Activated CD4-positive, alpha-beta memory T cell treated with anti-CD3 and anti-CD28 coated beads for 36 hours (primary cell): Measurements from ENCODE around the gene RAC2. TPM values are rescaled to one million over a fixed set of nuclear protein-coding genes. Genes with fewer than 3 reads are reported as not detected.

Experiments used
- CTCF ChIA-PET: fragments of 350-600 bp; sonication (Branson Sonifier 250); formaldehyde crosslinking; loops from one replicate; lab custom pipeline; 2021; ENCODE audit warnings: antibody characterized with exemption, inconsistent platforms; lab: Charles Lee
- POLR2A ChIA-PET: fragments of 350-600 bp; sonication (Branson Sonifier 250); formaldehyde crosslinking; loops from one replicate; lab custom pipeline; 2021; ENCODE audit warnings: antibody characterized with exemption; lab: Charles Lee
- DNase-seq: peaks from one replicate; pipeline ENCODE4 v3.0.0-alpha.2; 2020
- H3K27ac Mint-ChIP-seq: one replicate; pipeline ENCODE4 v1.8.0; 2021; ENCODE audit warnings: mixed read lengths
- H3K27me3 Mint-ChIP-seq: one replicate; pipeline ENCODE4 v1.8.0; 2021; ENCODE audit warnings: mixed read lengths
- H3K36me3 Mint-ChIP-seq: one replicate; pipeline ENCODE4 v1.8.0; 2021; ENCODE audit warnings: mixed read lengths
- H3K4me1 Mint-ChIP-seq: one replicate; pipeline ENCODE4 v1.8.0; 2021; ENCODE audit warnings: low read depth, mixed read lengths
- H3K4me3 Mint-ChIP-seq: one replicate; pipeline ENCODE4 v1.8.0; 2021; ENCODE audit warnings: mild to moderate bottlenecking, mixed read lengths
- H3K9me3 Mint-ChIP-seq: one replicate; pipeline ENCODE4 v1.8.0; 2021; ENCODE audit warnings: mixed read lengths
- intact Hi-C: fragments of 100-400 bp; cut with micrococcal nuclease; formaldehyde crosslinking; loops from one replicate; pipeline ENCODE4 v1.15.1; 2023
- total RNA-seq, 2 experiments: library from RNA; stranded (reverse); gene quantifications; one replicate each; pipeline ENCODE4 v1.2.3, GENCODE V29; 2021

The RAC2 gene
- total RNA-seq, 2 experiments from 2014 or later: 714 to 727 TPM

GRCh38 chr22:37183432-37184379 lies 60.4 kb downstream of the RAC2 start:
- DNase-seq: no peak
- no peaks in the 10 kb centered on the region for H3K9me3 Mint-ChIP-seq
- peaks cover 32% of the 10 kb centered on the region for H3K4me1 Mint-ChIP-seq
- H3K36me3 Mint-ChIP-seq: no peaks in the 10 kb centered on the region
- ChIA-PET CTCF (interaction anchor here (1.0 to 1.2 kb wide), 2 partner anchors 14 to 17 kb away, joined by 4 to 5 read pairs; no protein-coding TSS in a partner anchor), POLR2A (no interaction called here)
- no peaks in the 10 kb centered on the region for H3K27me3 Mint-ChIP-seq
- H3K27ac Mint-ChIP-seq: no peak overlapping the region
- intact Hi-C loops: no loop called here
- H3K4me3 Mint-ChIP-seq: no peak overlapping the region

- POLR2A ChIA-PET: no interaction called here
- Mint-ChIP-seq H3K9me3 (no peaks in the 10 kb centered on the region), H3K36me3 (no peaks in the 10 kb centered on the region), H3K27ac (no peak overlapping the region), H3K4me3 (no peak overlapping the region), H3K4me1 (peaks cover 27% of the 10 kb centered on the region), H3K27me3 (no peaks in the 10 kb centered on the region)
- DNase-seq: no peak
- CTCF ChIA-PET: interaction anchor here (1.2 kb wide), 1 partner anchor 15 kb away, joined by 4 read pairs; no protein-coding TSS in a partner anchor
- intact Hi-C loops: no loop called here
Observed at GRCh38 chr22:37182949-37183245, 61.2 kb downstream of the RAC2 start.

- Mint-ChIP-seq H3K4me3 (no peak overlapping the region), H3K9me3 (no peaks in the 10 kb centered on the region), H3K4me1 (peaks cover 22% of the 10 kb centered on the region), H3K36me3 (no peaks in the 10 kb centered on the region), H3K27me3 (no peaks in the 10 kb centered on the region), H3K27ac (no peak overlapping the region)
- POLR2A ChIA-PET: no interaction called here
- CTCF ChIA-PET: no interaction called here
- intact Hi-C loops: no loop called here
- no peak for DNase-seq
Observed at GRCh38 chr22:37182101-37182948, 61.7 kb downstream of the RAC2 start.

DNA sequence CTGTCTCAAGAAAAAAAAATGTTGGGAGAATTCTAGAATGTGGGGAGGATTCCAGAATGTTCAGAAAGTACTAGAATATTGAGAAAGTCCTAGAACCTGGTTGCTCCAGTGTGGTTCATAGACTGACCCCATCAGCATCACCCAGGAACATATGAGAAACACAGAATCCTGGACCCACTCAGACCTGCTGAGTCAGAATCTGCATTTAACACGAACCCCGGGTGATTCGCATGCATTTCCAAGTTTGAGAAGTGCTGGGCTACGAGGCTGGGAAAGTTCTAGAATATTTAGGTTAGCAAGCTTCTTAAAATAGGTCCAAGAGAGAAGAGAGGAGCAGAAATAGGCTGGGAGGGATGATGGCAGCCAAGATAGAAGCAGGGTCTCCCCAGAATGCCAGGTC lies 62.4 kb downstream of the RAC2 start:
- H3K4me3 Mint-ChIP-seq: no peak overlapping the region
- no peak overlapping the region for H3K27ac Mint-ChIP-seq
- ChIA-PET CTCF (no interaction called here), POLR2A (no interaction called here)
- no peaks in the 10 kb centered on the region for H3K27me3 Mint-ChIP-seq
- DNase-seq: no peak
- H3K4me1 Mint-ChIP-seq: peaks cover 18% of the 10 kb centered on the region
- H3K9me3 Mint-ChIP-seq: no peaks in the 10 kb centered on the region
- intact Hi-C loops: no loop called here
- H3K36me3 Mint-ChIP-seq: no peaks in the 10 kb centered on the region

DNA sequence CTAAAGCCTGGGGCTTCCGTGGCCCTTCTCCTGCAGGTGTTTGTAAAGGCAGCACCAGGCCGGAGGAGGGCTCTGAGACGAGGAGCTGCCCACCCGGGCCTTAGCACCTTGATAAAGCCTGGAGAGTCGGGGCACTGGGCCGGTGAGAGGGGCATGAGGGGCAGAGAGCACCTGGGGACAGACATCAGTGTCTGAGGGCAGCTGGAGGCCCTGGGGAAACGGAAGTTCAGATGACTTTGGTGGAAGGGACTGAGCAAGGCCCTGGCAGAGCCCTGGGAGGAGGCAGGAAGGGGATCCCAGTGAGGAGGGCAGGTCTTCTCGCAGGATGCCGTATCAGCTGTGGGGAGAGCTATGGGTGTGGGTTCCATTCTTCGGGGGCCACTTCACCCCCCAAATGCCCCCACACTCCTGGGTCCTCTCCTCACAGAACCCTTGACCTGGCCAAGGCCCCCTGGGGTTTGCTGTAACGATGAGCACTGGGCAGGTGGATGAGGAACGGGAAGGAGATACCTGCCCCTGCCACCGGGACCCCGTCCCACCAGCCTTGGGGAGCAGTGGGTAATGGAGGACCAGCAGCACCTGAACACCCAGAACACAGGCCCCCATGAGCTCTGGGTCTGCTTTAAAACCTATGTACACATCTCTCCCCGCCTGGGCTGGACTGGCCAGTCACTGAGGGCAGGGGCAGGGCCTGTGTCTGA lies 63.4 kb downstream of the RAC2 start:
- Mint-ChIP-seq H3K27ac (no peak overlapping the region), H3K27me3 (peaks cover 3% of the 10 kb centered on the region), H3K9me3 (no peaks in the 10 kb centered on the region), H3K36me3 (no peaks in the 10 kb centered on the region), H3K4me3 (no peak overlapping the region), H3K4me1 (peaks cover 11% of the 10 kb centered on the region)
- POLR2A ChIA-PET: no interaction called here
- intact Hi-C loops: no loop called here
- no peak for DNase-seq
- CTCF ChIA-PET: interaction anchor here (0.5 to 0.6 kb wide), 2 partner anchors 79 to 101 kb away, joined by 3 read pairs; no protein-coding TSS in a partner anchor

GRCh38 chr22:37179622-37180420 lies 64.2 kb downstream of the RAC2 start:
- ChIA-PET POLR2A (no interaction called here), CTCF (no interaction called here)
- Mint-ChIP-seq H3K36me3 (no peaks in the 10 kb centered on the region), H3K27ac (no peak overlapping the region), H3K9me3 (no peaks in the 10 kb centered on the region), H3K4me1 (peaks cover 11% of the 10 kb centered on the region), H3K27me3 (peaks cover 3% of the 10 kb centered on the region), H3K4me3 (no peak overlapping the region)
- intact Hi-C loops: no loop called here
- no peak for DNase-seq

DNA sequence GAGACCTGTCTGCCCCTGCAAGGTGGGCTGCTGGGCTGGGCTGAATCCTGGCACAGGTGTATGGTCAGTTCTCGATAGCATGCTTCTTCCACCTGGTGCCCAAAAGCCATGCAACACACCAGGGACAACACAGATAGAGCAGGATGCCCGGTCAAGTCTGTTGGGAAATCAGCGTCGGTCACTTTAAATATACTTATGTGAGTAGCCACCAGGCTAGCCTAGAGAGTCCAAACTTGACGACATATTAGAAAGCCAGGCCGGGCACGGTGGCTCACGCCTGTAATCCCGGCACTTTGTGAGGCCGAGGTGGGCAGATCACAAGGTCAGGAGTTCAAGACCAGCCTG lies 65.0 kb downstream of the RAC2 start:
- H3K27ac Mint-ChIP-seq: no peak overlapping the region
- H3K27me3 Mint-ChIP-seq: peaks cover 3% of the 10 kb centered on the region
- no peaks in the 10 kb centered on the region for H3K36me3 Mint-ChIP-seq
- no peak overlapping the region for H3K4me3 Mint-ChIP-seq
- ChIA-PET POLR2A (no interaction called here), CTCF (no interaction called here)
- DNase-seq: no peak
- intact Hi-C loops: no loop called here
- H3K4me1 Mint-ChIP-seq: peaks cover 9% of the 10 kb centered on the region
- H3K9me3 Mint-ChIP-seq: no peaks in the 10 kb centered on the region

GRCh38 chr22:37178350-37179125 lies 65.5 kb downstream of the RAC2 start:
- H3K4me1 Mint-ChIP-seq: peaks cover 7% of the 10 kb centered on the region
- ChIA-PET POLR2A (interaction anchor here (0.6 kb wide), 1 partner anchor 58 kb away, joined by 3 read pairs; no protein-coding TSS in a partner anchor), CTCF (interaction anchor here (1.5 kb wide), 1 partner anchor 12 kb away, joined by 5 read pairs; no protein-coding TSS in a partner anchor)
- no peaks in the 10 kb centered on the region for H3K36me3 Mint-ChIP-seq
- no peaks in the 10 kb centered on the region for H3K9me3 Mint-ChIP-seq
- no peak overlapping the region for H3K4me3 Mint-ChIP-seq
- DNase-seq: no peak
- no peak overlapping the region for H3K27ac Mint-ChIP-seq
- intact Hi-C loops: no loop called here
- H3K27me3 Mint-ChIP-seq: peaks cover 3% of the 10 kb centered on the region

- intact Hi-C loops: no loop called here
- H3K4me1 Mint-ChIP-seq: peaks cover 4% of the 10 kb centered on the region
- ChIA-PET CTCF (interaction anchor here (1.5 kb wide), 1 partner anchor 11 kb away, joined by 5 read pairs; no protein-coding TSS in a partner anchor), POLR2A (interaction anchor here (0.6 kb wide), 1 partner anchor 57 kb away, joined by 3 read pairs; no protein-coding TSS in a partner anchor)
- no peaks in the 10 kb centered on the region for H3K36me3 Mint-ChIP-seq
- H3K4me3 Mint-ChIP-seq: no peak overlapping the region
- DNase-seq: no peak
- H3K27me3 Mint-ChIP-seq: peaks cover 3% of the 10 kb centered on the region
- no peak overlapping the region for H3K27ac Mint-ChIP-seq
- no peaks in the 10 kb centered on the region for H3K9me3 Mint-ChIP-seq
Observed at GRCh38 chr22:37177755-37178154, 66.3 kb downstream of the RAC2 start.

DNA sequence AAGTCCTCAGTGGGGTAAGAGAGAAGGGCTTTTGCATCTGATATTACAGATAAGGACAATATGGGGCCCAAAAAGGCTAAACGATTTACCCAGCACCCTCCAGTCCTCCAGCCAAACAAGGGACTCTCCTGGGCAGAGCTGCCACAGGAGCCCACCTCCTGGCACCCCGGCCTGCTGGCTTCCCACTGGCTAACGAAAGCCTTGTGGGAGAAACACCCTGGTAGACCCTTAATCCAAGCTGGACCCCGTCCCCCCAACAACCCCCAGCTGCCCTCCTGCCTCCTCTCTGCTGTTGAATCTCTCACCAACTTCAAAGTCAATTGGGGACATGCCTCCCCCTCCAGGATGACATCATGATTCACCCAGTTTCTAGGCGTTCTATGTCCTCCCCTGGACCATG lies 66.8 kb downstream of the RAC2 start:
- H3K4me3 Mint-ChIP-seq: no peak overlapping the region
- H3K27ac Mint-ChIP-seq: no peak overlapping the region
- intact Hi-C loops: no loop called here
- no peak for DNase-seq
- POLR2A ChIA-PET: no interaction called here
- CTCF ChIA-PET: interaction anchor here (1.5 kb wide), 1 partner anchor 11 kb away, joined by 5 read pairs; no protein-coding TSS in a partner anchor
- H3K36me3 Mint-ChIP-seq: no peaks in the 10 kb centered on the region
- H3K4me1 Mint-ChIP-seq: peaks cover 4% of the 10 kb centered on the region
- peaks cover 3% of the 10 kb centered on the region for H3K27me3 Mint-ChIP-seq
- H3K9me3 Mint-ChIP-seq: no peaks in the 10 kb centered on the region
